Karpas-422 (cell line): ENCODE measurements around the gene C16orf89. TPM values are rescaled to one million over a fixed set of nuclear protein-coding genes. Genes with fewer than 3 reads are reported as not detected.

ENCODE experiments used
- DNase-seq: peaks from one replicate; pipeline ENCODE4 v3.0.0-alpha.2; 2015
- H2AFZ ChIP-seq: fragments of 200-600 bp; sonication (generic); 2 replicates; pipeline ENCODE4 v1.6.1; 2014; ENCODE audit warnings: antibody characterized with exemption, low read length, mixed read lengths
- H3K27ac ChIP-seq: fragments of 200-600 bp; sonication (generic); 2 replicates; pipeline ENCODE4 v1.5.1; 2014; ENCODE audit warnings: mild to moderate bottlenecking, low read length, moderate library complexity
- H3K27me3 ChIP-seq: fragments of 200-600 bp; sonication (generic); 2 replicates; pipeline ENCODE4 v1.6.1; 2014; ENCODE audit warnings: low read length, mixed read lengths
- H3K36me3 ChIP-seq: fragments of 200-600 bp; sonication (generic); 2 replicates; pipeline ENCODE4 v1.6.1; 2014; ENCODE audit warnings: low read length, mixed read lengths; ENCODE audit not compliant: insufficient read depth
- H3K4me1 ChIP-seq: fragments of 200-600 bp; sonication (generic); 2 replicates; pipeline ENCODE4 v1.6.1; 2014; ENCODE audit warnings: mild to moderate bottlenecking, low read length, mixed read lengths
- H3K4me2 ChIP-seq: fragments of 200-600 bp; sonication (generic); 2 replicates; pipeline ENCODE4 v1.6.1; 2014; ENCODE audit warnings: low read length, low read depth, mild to moderate bottlenecking; ENCODE audit not compliant: poor library complexity, severe bottlenecking
- H3K4me3 ChIP-seq: fragments of 200-600 bp; sonication (generic); 2 replicates; pipeline ENCODE4 v1.5.1; 2014; ENCODE audit warnings: mild to moderate bottlenecking, antibody characterized with exemption, low read length, mixed read lengths
- H3K79me2 ChIP-seq: fragments of 200-600 bp; sonication (generic); 2 replicates; pipeline ENCODE4 v1.6.1; 2014; ENCODE audit warnings: mild to moderate bottlenecking, low read length, mixed read lengths
- H3K9ac ChIP-seq: fragments of 200-600 bp; sonication (generic); 2 replicates; pipeline ENCODE4 v1.6.0; 2014; ENCODE audit warnings: low read length
- H3K9me2 ChIP-seq: fragments of 200-600 bp; sonication (generic), shearing (Covaris generic); replicated peaks from 2 replicates; pipeline ENCODE4 v1.6.0; 2014; ENCODE audit warnings: mild to moderate bottlenecking, low read length, moderate library complexity; ENCODE audit not compliant: insufficient read depth
- H3K9me3 ChIP-seq: fragments of 300-700, 200-600 bp; sonication (generic); 2 replicates; pipeline ENCODE4 v1.6.1; 2014; ENCODE audit warnings: low read length, mixed read lengths
- H4K20me1 ChIP-seq: fragments of 200-600 bp; sonication (generic); 2 replicates; pipeline ENCODE4 v1.6.1; 2014; ENCODE audit warnings: mild to moderate bottlenecking, antibody characterized with exemption, low read length, low read depth; ENCODE audit not compliant: insufficient read depth
- total RNA-seq: library from RNA; depleted of rRNA; stranded (reverse); fragments of >200 nt; shearing (Covaris generic); gene quantifications from 2 replicates; pipeline ENCODE4 v1.2.3, GENCODE V29; 2014; ENCODE audit warnings: low replicate concordance

C16orf89 gene
- total RNA-seq, 1 experiment from 2014 or later, result not detected

GRCh38 chr16:5016967-5017677, 48.6 kb downstream of the C16orf89 start:
- Histone ChIP-seq H2AFZ (no peak overlapping the region), H3K9me2 (no peaks in the 10 kb centered on the region)

GRCh38 chr16:5015887-5016286, 49.9 kb downstream of the C16orf89 start:
- Histone ChIP-seq H2AFZ (no peak overlapping the region), H3K79me2 (no peaks in the 10 kb centered on the region), H3K9ac (no peak overlapping the region), H3K9me2 (no peaks in the 10 kb centered on the region), H4K20me1 (no peaks in the 10 kb centered on the region), H3K27ac (no peak overlapping the region), H3K4me3 (no peak overlapping the region), H3K9me3 (no peaks in the 10 kb centered on the region), H3K4me1 (no peaks in the 10 kb centered on the region), H3K4me2 (no peak overlapping the region), H3K27me3 (no peaks in the 10 kb centered on the region), H3K36me3 (no peaks in the 10 kb centered on the region)
- no peak for DNase-seq

More at GRCh38 chr16:5016967-5017677, 48.6 kb downstream of the C16orf89 start:
- Histone ChIP-seq H3K27ac (no peak overlapping the region), H3K36me3 (no peaks in the 10 kb centered on the region), H3K4me1 (no peaks in the 10 kb centered on the region), H3K27me3 (no peaks in the 10 kb centered on the region), H3K4me3 (no peak overlapping the region), H3K79me2 (no peaks in the 10 kb centered on the region), H3K9me3 (no peaks in the 10 kb centered on the region), H3K9ac (no peak overlapping the region), H4K20me1 (no peaks in the 10 kb centered on the region), H3K4me2 (no peak overlapping the region)
- no peak for DNase-seq

- H2AFZ ChIP-seq, result no peak overlapping the region
- H3K9me3 ChIP-seq, result no peaks in the 10 kb centered on the region
- no peaks in the 10 kb centered on the region for H3K79me2 ChIP-seq
- H3K4me3 ChIP-seq, result no peak overlapping the region
- H3K27ac ChIP-seq, result no peak overlapping the region
- no peaks in the 10 kb centered on the region for H3K4me1 ChIP-seq
- no peak overlapping the region for H3K4me2 ChIP-seq
- H3K36me3 ChIP-seq, result no peaks in the 10 kb centered on the region
- H3K9ac ChIP-seq, result no peak overlapping the region
- H4K20me1 ChIP-seq, result no peaks in the 10 kb centered on the region
- peak; percentile 65 for DNase-seq
- no peaks in the 10 kb centered on the region for H3K9me2 ChIP-seq
- H3K27me3 ChIP-seq, result no peaks in the 10 kb centered on the region
These were observed 50.4 kb downstream of the C16orf89 start for GRCh38 chr16:5015351-5015750.

- no peaks in the 10 kb centered on the region for H3K27me3 ChIP-seq
- H3K9ac ChIP-seq, result no peak overlapping the region
- no peak for DNase-seq
- no peaks in the 10 kb centered on the region for H3K4me1 ChIP-seq
- no peak overlapping the region for H2AFZ ChIP-seq
- no peak overlapping the region for H3K27ac ChIP-seq
- no peaks in the 10 kb centered on the region for H3K79me2 ChIP-seq
- no peak overlapping the region for H3K4me3 ChIP-seq
- H3K9me3 ChIP-seq, result no peaks in the 10 kb centered on the region
- H3K4me2 ChIP-seq, result no peak overlapping the region
- no peaks in the 10 kb centered on the region for H4K20me1 ChIP-seq
- H3K36me3 ChIP-seq, result no peaks in the 10 kb centered on the region
- no peaks in the 10 kb centered on the region for H3K9me2 ChIP-seq
These were observed 52.9 kb downstream of the C16orf89 start for GRCh38 chr16:5012887-5013286.

GRCh38 chr16:5011637-5012036, 54.1 kb downstream of the C16orf89 start:
- Histone ChIP-seq H3K9me2 (no peaks in the 10 kb centered on the region), H3K4me3 (no peak overlapping the region), H3K27ac (no peak overlapping the region), H2AFZ (no peak overlapping the region), H3K79me2 (no peaks in the 10 kb centered on the region), H3K4me2 (no peak overlapping the region), H3K27me3 (no peaks in the 10 kb centered on the region), H3K36me3 (no peaks in the 10 kb centered on the region), H3K4me1 (no peaks in the 10 kb centered on the region), H4K20me1 (no peaks in the 10 kb centered on the region), H3K9ac (no peak overlapping the region), H3K9me3 (no peaks in the 10 kb centered on the region)
- DNase-seq, result no peak

- H3K4me1 ChIP-seq, result no peaks in the 10 kb centered on the region
- no peak overlapping the region for H2AFZ ChIP-seq
- no peaks in the 10 kb centered on the region for H4K20me1 ChIP-seq
- no peaks in the 10 kb centered on the region for H3K9me3 ChIP-seq
- no peaks in the 10 kb centered on the region for H3K9me2 ChIP-seq
- peak; percentile 60 for DNase-seq
- H3K9ac ChIP-seq, result no peak overlapping the region
- H3K27me3 ChIP-seq, result no peaks in the 10 kb centered on the region
- H3K4me2 ChIP-seq, result no peak overlapping the region
- no peaks in the 10 kb centered on the region for H3K36me3 ChIP-seq
- no peak overlapping the region for H3K27ac ChIP-seq
- H3K4me3 ChIP-seq, result no peak overlapping the region
- H3K79me2 ChIP-seq, result no peaks in the 10 kb centered on the region
These were observed 55.0 kb downstream of the C16orf89 start for GRCh38 chr16:5010576-5011329.

- no peak overlapping the region for H3K4me2 ChIP-seq
- no peak overlapping the region for H2AFZ ChIP-seq
- H3K27ac ChIP-seq, result no peak overlapping the region
- H3K9me3 ChIP-seq, result no peaks in the 10 kb centered on the region
- no peaks in the 10 kb centered on the region for H3K9me2 ChIP-seq
- H3K36me3 ChIP-seq, result no peaks in the 10 kb centered on the region
- no peak overlapping the region for H3K4me3 ChIP-seq
- no peak for DNase-seq
- no peak overlapping the region for H3K9ac ChIP-seq
- H3K4me1 ChIP-seq, result no peaks in the 10 kb centered on the region
- H3K79me2 ChIP-seq, result no peaks in the 10 kb centered on the region
- no peaks in the 10 kb centered on the region for H4K20me1 ChIP-seq
- H3K27me3 ChIP-seq, result no peaks in the 10 kb centered on the region
These were observed 57.4 kb downstream of the C16orf89 start for GRCh38 chr16:5008311-5008731.

GRCh38 chr16:5007256-5007655, 58.5 kb downstream of the C16orf89 start:
- Histone ChIP-seq H3K36me3 (no peaks in the 10 kb centered on the region), H3K9me3 (no peaks in the 10 kb centered on the region), H3K27me3 (no peaks in the 10 kb centered on the region), H3K4me2 (no peak overlapping the region), H3K4me3 (no peak overlapping the region), H3K4me1 (no peaks in the 10 kb centered on the region), H3K27ac (no peak overlapping the region), H4K20me1 (no peaks in the 10 kb centered on the region), H2AFZ (no peak overlapping the region), H3K9ac (no peak overlapping the region), H3K9me2 (no peaks in the 10 kb centered on the region), H3K79me2 (no peaks in the 10 kb centered on the region)
- no peak for DNase-seq
